ENCODE measurements around the gene RB1.

DNA sequence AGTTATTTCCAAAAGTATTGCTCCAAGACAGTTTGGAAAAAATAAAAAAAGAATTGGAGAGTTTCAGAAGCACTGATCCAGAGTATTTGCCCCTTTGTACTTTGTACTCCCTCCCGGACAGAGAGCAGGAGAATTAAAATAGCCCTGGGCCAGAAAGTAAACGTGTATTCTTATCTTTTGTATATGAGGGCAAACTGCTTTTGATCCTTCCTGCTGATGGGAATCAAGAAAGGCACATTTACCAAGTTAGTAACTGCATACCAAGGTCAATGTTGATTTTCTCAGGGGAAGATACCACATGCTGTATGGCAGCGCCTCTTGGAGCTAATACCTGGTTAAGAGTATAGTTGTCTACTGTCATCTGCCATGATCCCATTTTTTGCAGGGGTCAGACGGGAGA lies 10.9 kb upstream of the RB1 start:
- TF ChIP-seq NFE2L2 (conservative IDR thresholded peaks at IDR 0.05; ENCODE audit: low read length) = no peak
- no peak for TF ChIP-seq JUN (IDR thresholded peaks at IDR 0.05)
- TF ChIP-seq, protein P1, sequence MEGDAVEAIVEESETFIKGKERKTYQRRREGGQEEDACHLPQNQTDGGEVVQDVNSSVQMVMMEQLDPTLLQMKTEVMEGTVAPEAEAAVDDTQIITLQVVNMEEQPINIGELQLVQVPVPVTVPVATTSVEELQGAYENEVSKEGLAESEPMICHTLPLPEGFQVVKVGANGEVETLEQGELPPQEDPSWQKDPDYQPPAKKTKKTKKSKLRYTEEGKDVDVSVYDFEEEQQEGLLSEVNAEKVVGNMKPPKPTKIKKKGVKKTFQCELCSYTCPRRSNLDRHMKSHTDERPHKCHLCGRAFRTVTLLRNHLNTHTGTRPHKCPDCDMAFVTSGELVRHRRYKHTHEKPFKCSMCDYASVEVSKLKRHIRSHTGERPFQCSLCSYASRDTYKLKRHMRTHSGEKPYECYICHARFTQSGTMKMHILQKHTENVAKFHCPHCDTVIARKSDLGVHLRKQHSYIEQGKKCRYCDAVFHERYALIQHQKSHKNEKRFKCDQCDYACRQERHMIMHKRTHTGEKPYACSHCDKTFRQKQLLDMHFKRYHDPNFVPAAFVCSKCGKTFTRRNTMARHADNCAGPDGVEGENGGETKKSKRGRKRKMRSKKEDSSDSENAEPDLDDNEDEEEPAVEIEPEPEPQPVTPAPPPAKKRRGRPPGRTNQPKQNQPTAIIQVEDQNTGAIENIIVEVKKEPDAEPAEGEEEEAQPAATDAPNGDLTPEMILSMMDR (IDR thresholded peaks at IDR 0.05) = no peak

Data from A549 (cell line).